ENCODE data around the gene KRTAP5-5. TPM values are rescaled to one million over a fixed set of nuclear protein-coding genes. Genes with fewer than 3 reads are reported as not detected.

Gene KRTAP5-5
- total RNA-seq, 1 donor from 2014 or later = not detected

- no peak for TF ChIP-seq CTCF (IDR thresholded peaks at IDR 0.05)
- no peak for ATAC-seq
Observed at GRCh38 chr11:1675536-1676228, 46.1 kb downstream of the KRTAP5-5 start.

GRCh38 chr11:1676229-1676740, 46.7 kb downstream of the KRTAP5-5 start:
- no peak for ATAC-seq
- no peaks in the 10 kb centered on the region for H3K36me3 ChIP-seq
- intact Hi-C loops (cut with DNase I) = no loop called here
- no peaks in the 10 kb centered on the region for H3K9me3 ChIP-seq
- DNase-seq = peak; percentile 6
- no peaks in the 10 kb centered on the region for H3K4me1 ChIP-seq
- H3K4me3 ChIP-seq = no peak overlapping the region
- peaks cover 26% of the 10 kb centered on the region for H3K27me3 ChIP-seq (ENCODE audit: low read depth)
- TF ChIP-seq CTCF (IDR thresholded peaks at IDR 0.05) = no peak
- no peak overlapping the region for H3K27ac ChIP-seq

More at GRCh38 chr11:1675536-1676228, 46.1 kb downstream of the KRTAP5-5 start:
- no peak for DNase-seq
- Histone ChIP-seq H3K9me3 (no peaks in the 10 kb centered on the region), H3K4me3 (no peak overlapping the region), H3K36me3 (no peaks in the 10 kb centered on the region), H3K27ac (no peak overlapping the region), H3K27me3 (ENCODE audit: low read depth) (peaks cover 20% of the 10 kb centered on the region), H3K4me1 (no peaks in the 10 kb centered on the region)
- intact Hi-C loops (cut with DNase I) = no loop called here

- intact Hi-C loops (cut with DNase I) = no loop called here
- no peak for TF ChIP-seq CTCF (IDR thresholded peaks at IDR 0.05)
- no peaks in the 10 kb centered on the region for H3K36me3 ChIP-seq
- no peaks in the 10 kb centered on the region for H3K4me1 ChIP-seq
- DNase-seq = peak; percentile 22
- no peak overlapping the region for H3K4me3 ChIP-seq
- H3K27me3 ChIP-seq (ENCODE audit: low read depth) = peaks cover 26% of the 10 kb centered on the region
- no peaks in the 10 kb centered on the region for H3K9me3 ChIP-seq
- no peak overlapping the region for H3K27ac ChIP-seq
- ATAC-seq = no peak
Observed at GRCh38 chr11:1679881-1680280, 50.3 kb downstream of the KRTAP5-5 start.

Other genes with a start within 250 kb of the KRTAP5-5 start
- gene BRSK2, start 239.8 kb upstream of the KRTAP5-5 start, total RNA-seq = 0.62 TPM
- 50.4 TPM for gene MOB2, start 143.0 kb upstream of the KRTAP5-5 start, total RNA-seq
- gene DUSP8, start 57.5 kb upstream of the KRTAP5-5 start, total RNA-seq = 8.9 TPM
- gene KRTAP5-1, start 44.5 kb upstream of the KRTAP5-5 start, total RNA-seq = not detected
- not detected for gene KRTAP5-2, start 31.5 kb upstream of the KRTAP5-5 start, total RNA-seq
- gene KRTAP5-3, start 21.3 kb upstream of the KRTAP5-5 start, total RNA-seq = not detected
- not detected for gene KRTAP5-4, start 7.6 kb upstream of the KRTAP5-5 start, total RNA-seq
- gene KRTAP5-6, start 67.4 kb downstream of the KRTAP5-5 start, total RNA-seq = not detected
- 9.2 TPM for gene IFITM10, start 120.8 kb downstream of the KRTAP5-5 start, total RNA-seq
- 2,919 TPM for gene CTSD, start 134.2 kb downstream of the KRTAP5-5 start, total RNA-seq
- 18.5 TPM for gene SYT8, start 205.2 kb downstream of the KRTAP5-5 start, total RNA-seq
- gene TNNI2, start 209.2 kb downstream of the KRTAP5-5 start, total RNA-seq = 17.7 TPM
- gene LSP1, start 223.3 kb downstream of the KRTAP5-5 start, total RNA-seq = 90.4 TPM